HG03442 (cell line): ENCODE data around the gene SIK2.

ENCODE experiments used
- ATAC-seq: cut with Tn5 transposase; IDR thresholded peaks from one replicate; pipeline ENCODE4 v1.9.1; 2021; ENCODE audit warnings: mild to moderate bottlenecking, moderate library complexity; ENCODE audit not compliant: unreplicated experiment

The SIK2 gene

GRCh38 chr11:111726301-111726713, 124.1 kb downstream of the SIK2 start:
- ATAC-seq, result no peak

DNA sequence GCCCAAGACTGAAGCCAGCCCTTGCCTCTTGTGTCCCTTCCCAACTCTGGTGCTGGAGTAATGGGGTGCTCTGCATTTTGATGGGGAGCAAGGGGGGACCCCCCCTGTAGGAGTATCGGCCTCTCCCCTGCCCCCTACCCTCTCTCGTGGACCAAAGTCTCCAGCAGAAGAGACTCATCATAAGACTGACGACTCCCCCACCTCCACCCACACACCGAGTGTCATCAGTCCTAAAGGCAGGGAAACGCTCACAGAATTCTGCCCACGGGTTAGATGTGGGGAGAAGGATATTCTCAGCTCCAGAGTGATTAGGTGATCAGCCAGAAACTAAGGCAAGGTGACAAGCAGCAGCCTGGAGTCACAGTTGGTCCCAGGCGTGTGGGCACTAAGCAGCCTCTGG, 125.2 kb downstream of the SIK2 start:
- ATAC-seq, result no peak

DNA sequence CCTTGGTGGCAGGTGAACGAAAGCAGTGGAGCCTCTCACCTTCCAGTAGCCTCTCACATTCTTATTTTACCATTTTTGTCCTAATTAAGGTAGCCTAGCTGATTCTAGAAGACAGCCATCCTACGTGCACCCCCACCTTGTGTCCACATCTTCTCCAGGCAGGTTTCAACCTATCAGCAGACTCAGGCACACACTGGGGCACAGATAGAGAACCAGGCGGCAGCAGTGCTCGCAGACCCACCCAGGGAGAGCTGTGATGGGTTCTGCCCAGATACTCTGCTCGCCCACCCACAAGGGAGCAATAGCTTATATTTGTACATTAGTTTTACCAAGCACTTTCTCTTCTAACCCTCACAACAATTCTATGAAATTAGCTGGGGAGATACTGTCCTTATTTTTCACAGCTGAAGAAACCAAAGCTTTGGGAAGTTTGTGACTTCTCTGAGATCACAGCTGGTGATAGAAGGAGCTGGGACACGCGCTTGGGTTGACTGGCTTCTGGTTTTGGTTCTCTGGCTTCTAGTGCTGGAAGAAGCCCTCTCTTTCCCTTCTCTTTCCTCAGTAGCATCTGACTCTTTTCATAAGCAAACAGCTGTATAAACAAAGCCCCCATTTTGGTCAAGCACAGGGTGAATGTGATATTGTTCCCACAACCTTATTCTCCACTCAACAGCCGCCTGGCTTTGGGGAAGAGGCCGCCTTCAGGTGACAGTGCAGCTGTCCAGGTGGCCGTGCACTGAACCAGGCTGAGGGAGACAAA, 127.0 kb downstream of the SIK2 start:
- ATAC-seq, result no peak

GRCh38 chr11:111729831-111730311, 127.6 kb downstream of the SIK2 start:
- no peak for ATAC-seq

DNA sequence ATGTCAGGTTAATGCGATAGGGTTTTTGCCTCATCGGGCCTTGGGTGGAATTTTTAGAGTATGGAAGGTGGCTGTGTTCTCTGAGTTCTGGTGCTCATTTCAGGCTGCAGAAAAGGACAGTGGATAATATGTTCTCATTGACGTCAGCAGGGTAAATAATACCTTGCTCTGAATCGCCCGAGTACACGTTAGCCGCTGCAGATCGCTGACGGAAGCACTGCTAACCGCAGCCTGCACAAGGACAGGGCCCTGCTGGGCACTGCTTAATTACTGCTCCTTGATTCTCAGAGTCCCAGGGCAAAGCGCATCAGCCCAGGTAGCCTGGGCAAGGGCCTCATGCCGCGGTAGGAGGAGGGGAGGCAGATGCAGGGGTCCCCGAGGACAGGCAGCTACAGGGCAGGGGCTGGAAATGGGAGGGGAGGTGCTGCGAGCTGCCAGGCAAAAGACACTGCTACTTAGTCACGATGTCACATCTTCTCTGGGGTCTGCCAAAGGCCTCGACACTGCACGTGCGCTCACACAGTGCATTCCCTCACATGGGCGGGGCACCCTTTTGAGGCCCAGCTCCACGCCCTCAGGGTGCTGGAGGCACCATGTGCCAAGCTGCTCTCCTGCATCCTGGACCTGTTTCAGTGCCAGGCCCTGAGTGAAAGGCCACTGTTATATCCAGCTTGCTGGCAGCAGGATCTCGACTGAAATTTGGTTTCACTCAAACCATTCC, 128.8 kb downstream of the SIK2 start:
- ATAC-seq, result no peak

DNA sequence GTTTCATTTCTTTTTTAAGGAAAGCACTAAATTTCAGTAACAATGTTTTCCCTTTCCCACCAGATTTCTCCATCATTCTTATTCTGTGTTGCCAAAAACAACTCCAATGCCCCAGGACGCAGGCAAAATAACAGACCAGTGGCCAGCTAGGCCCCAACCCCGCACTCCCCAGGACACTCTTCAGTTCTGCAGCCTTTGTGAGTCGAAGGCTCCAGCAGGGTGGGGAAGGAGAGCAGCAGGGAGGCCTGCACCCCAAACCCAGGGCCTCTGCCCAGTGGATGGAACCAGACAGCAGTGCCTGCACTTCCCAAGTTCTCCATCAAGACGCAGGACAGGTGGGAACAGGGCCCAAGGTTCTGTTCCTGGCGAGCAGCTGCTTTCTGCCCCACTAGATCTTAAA, 129.6 kb downstream of the SIK2 start:
- ATAC-seq, result no peak

DNA sequence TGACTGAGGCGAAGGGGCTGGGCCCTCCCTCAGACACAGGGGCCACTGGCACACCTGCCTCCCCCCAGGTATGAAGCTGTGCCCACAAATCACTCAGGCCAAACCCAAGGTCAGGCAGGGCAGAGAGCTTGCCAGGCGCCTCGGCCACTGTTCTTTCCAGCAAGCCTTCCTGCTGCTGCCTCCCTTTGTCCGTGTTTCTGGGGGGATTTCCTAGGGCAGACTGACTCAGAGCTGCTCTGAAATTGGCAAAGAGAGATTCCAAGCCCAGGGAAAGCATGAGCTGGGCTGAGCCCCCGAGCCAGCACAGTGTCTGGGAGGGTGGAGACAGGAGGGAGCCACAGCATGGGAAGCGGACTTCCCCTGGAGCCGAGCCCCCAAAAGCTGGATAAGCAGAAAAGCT, 130.8 kb downstream of the SIK2 start:
- no peak for ATAC-seq

DNA sequence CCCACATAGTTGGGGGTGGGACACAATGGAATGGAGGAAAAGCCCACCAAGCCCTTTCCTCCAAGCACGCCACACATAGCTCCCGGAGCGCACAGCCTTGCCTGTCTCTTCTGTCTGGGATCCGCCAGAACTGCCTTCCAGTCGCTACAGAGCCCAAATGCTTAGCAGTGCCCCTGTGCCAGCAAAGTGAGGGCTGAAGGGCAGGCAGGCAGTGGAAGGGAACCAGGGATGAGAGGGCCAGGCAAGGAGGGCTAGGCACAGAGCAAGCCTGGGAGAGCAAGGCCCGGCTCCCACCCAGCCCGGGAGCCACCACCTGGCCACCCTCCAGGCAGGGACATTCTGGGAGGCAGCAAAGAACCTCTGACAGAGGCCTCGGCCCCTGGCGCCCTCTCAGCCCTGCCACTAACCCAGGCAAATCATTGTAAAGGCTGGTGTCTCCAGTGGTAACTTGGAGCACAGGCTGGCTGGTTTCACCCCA, 131.4 kb downstream of the SIK2 start:
- no peak for ATAC-seq

DNA sequence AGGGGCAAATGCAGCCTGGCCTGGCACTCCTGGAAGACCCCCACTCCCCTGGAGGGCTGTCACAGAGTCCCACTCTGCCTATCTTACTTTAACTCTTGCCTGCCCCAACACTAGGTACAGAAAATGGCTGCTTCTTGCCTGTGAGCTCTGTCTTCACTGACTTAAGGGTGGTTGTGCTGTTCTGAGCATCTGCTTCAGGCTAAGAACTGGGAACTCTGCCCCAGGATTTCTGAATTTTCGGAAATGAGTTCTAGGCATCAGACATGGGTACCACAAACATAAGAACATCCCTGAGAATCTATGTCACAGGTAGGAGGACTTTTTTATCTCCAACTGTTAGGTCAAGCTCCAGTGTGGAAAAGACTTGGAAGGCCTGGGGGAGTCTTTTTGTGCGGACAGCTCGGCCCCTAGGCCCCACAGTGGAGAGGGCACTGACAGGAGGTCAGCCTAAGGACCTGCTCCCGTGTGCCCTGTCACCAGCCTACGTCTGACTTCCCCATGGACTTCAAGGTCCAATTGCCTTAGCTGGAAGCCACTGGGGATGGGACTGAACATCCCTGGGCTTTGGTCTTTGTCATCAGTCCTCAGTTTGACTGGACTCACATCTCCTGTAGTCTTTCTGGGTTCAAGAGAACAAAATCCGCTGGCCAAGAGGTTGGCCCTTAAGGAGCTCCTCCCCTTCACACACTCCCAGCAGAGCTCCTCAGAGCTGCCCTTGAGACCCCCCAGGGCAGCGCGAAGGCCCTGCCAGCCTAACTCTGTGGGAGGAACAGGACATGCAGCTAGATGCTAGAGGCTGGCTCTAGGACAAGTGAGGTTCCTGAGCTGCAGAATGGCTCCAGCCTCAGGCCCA, 132.1 kb downstream of the SIK2 start:
- ATAC-seq, result no peak

- no peak for ATAC-seq
These were observed 132.7 kb downstream of the SIK2 start for GRCh38 chr11:111734954-111735261.

- ATAC-seq, result no peak
These were observed 133.2 kb downstream of the SIK2 start for GRCh38 chr11:111735262-111736116.

GRCh38 chr11:111736181-111736590, 133.9 kb downstream of the SIK2 start:
- no peak for ATAC-seq

GRCh38 chr11:111736621-111737443, 134.6 kb downstream of the SIK2 start:
- no peak for ATAC-seq

DNA sequence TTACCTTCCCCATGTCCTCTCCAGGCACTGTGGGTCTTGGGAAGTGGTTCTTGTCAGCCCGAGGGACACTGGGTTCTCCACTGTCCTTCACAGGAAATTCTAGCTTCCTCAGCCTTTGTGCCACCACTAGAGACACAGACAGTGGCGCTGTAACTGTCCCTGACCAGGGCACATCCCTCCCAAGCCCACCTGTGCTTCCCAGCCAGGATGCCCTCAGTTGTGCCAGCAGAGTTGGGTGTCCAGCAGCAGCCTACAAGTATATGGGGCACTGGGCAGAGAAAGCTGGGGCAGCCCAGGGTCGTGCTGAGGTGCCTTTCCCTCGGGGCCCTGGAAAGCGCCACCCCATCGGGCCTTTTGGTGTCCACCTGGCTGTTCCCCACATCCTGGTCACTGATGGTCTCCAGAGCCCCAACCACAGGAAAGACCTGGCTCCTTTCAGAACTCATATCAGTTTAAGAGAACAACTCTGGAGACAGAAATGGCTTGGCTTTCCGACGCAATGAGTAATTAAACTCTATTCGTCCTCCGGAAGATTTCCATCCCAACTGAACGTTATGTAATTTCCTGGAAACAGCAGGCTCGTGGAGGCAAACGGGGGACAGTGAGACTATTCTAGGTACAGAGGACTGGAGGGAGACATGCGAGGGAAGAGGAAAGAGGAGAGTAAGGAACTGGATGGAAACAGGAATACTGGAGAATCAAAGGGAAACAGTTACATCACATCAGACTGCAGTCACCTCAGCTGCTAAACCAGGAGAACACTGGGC, 135.4 kb downstream of the SIK2 start:
- ATAC-seq, result no peak

- no peak for ATAC-seq
These were observed 137.1 kb downstream of the SIK2 start for GRCh38 chr11:111739299-111739698.

DNA sequence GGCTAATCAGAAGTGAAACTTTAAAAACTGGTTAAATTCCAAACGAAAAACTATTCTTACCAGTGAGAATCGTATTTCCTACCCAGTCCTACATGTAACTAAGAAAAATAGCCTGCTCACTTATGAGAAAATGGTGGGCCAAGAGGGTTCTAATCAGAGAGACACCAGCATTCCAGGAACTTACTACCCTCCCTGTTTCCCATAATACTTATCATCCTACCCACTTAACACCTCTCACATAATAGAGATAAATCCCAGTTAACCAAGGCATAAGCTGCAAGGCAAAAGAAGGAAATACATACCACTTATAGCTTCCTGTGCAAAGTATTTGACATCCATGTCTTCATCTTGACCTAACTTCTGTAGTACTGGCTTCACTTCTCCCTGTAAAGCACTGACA, 139.5 kb downstream of the SIK2 start:
- ATAC-seq, result no peak

DNA sequence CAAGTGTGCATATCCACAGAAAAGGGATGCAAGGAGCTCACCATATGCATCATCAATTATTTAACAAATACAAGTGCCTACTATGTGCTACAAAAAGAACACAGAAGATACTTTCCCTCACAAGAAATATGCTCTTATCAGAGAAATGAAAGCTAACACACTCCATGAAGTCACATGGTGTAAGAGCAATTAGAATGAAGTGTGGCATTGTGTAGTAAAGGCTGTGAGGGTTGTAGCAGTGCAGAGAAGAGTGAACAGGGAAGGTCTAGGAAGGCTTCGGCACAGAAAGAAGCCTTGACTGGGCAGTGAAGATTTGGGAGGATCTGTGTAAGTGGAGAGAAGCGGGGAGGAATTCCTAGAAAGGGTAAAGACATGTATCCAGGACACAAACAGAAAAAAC, 141.5 kb downstream of the SIK2 start:
- ATAC-seq, result no peak

DNA sequence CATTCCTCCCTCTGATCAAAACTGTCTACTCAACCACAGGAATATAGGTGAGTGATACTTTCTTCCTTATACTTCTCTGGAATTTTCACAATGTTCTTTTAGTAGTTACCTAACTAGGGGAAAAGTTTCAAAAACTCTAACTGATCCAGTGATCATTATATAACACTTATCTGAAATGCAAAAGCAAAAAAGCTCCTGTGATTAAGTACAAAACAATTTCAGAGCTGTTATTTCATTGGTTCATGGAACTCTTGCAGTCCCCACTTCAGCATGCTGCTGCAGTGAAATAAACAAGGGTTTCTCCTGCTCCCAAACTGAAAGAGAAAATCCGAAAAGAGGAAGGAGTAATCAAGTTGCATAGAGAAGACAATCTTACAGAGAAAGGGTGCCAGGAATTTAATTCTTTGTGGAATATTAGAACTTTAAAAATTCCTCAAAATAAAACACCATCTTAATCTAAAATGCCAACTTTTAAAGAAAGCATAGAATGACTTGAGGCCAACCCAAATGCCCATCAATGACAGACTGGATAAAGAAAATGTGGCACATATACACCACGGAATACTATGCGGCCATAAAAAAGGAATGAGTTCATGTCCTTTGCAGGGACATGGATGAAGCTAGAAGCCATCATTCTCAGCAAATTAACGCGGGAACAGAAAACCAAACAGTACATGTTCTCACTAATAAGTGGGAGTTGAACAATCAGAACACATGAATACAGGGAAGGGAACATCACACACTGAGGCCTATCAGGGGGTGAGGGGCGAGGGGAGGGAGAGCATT, 143.7 kb downstream of the SIK2 start:
- no peak for ATAC-seq
